NCI-H345 treated with DMSO at 0.1 percent for 48 hours (cell line): Measurements from ENCODE around the gene NFYB.
"Not testable (repeated sequence)": the region's sequence is repeated elsewhere in the genome, so short reads cannot be mapped to it uniquely, and the experiment has no call there.

Experiments
- DNase-seq: peaks from one replicate; lab custom pipeline; 2025; ENCODE audit not compliant: unreplicated experiment; lab: John Stamatoyannopoulos, UW

NFYB gene

GRCh38 chr12:104137902-104138796 lies at the start of gene NFYB:
Gene NFYB, minus strand, starts transcription at chr12:104138210. Its CDS starts 2,757 bp downstream, at chr12:104135453.
- DNase-seq: peak; percentile 89

- DNase-seq: no peak
Observed at GRCh38 chr12:104187446-104188155, 49.6 kb upstream of the NFYB start.

- DNase-seq: no peak
Observed at GRCh38 chr12:104183443-104183842, 45.4 kb upstream of the NFYB start.

- DNase-seq: no peak
Observed at GRCh38 chr12:104182621-104183378, 44.8 kb upstream of the NFYB start.

GRCh38 chr12:104182144-104182543 lies 44.1 kb upstream of the NFYB start:
- DNase-seq: no peak

- no peak for DNase-seq
Observed at GRCh38 chr12:104181313-104181712, 43.3 kb upstream of the NFYB start.

- no peak for DNase-seq
Observed at GRCh38 chr12:104180374-104180773, 42.4 kb upstream of the NFYB start.

GRCh38 chr12:104177663-104178501 lies 39.9 kb upstream of the NFYB start:
- DNase-seq: no peak

GRCh38 chr12:104177336-104177662 lies 39.3 kb upstream of the NFYB start:
- no peak for DNase-seq

- no peak for DNase-seq
Observed at GRCh38 chr12:104175726-104176247, 37.8 kb upstream of the NFYB start.

GRCh38 chr12:104173804-104174203 lies 35.8 kb upstream of the NFYB start:
- not testable (repeated sequence) for DNase-seq

- no peak for DNase-seq
Observed at GRCh38 chr12:104172570-104172947, 34.5 kb upstream of the NFYB start.

GRCh38 chr12:104171785-104172569 lies 34.0 kb upstream of the NFYB start:
- DNase-seq: no peak

- no peak for DNase-seq
Observed at GRCh38 chr12:104168596-104168995, 30.6 kb upstream of the NFYB start.

GRCh38 chr12:104167519-104168458 lies 29.8 kb upstream of the NFYB start:
- DNase-seq: no peak

- no peak for DNase-seq
Observed at GRCh38 chr12:104166465-104166864, 28.5 kb upstream of the NFYB start.

- no peak for DNase-seq
Observed at GRCh38 chr12:104165801-104166200, 27.8 kb upstream of the NFYB start.

GRCh38 chr12:104164634-104165033 lies 26.6 kb upstream of the NFYB start:
- no peak for DNase-seq

GRCh38 chr12:104163631-104164030 lies 25.6 kb upstream of the NFYB start:
- DNase-seq: no peak
